NT2/D1 (cell line): ENCODE measurements around the gene RSPO1.

Source experiments
- SUZ12 ChIP-seq: IDR thresholded peaks from 2 replicates; pipeline ENCODE4 v1.6.1; 2011; ENCODE audit not compliant: insufficient read length, insufficient read depth; ENCODE audit errors: extremely low read depth
- YY1 ChIP-seq: IDR thresholded peaks from 2 replicates; pipeline ENCODE4 v1.6.1; 2011; ENCODE audit not compliant: insufficient read length, insufficient read depth
- ZNF274 ChIP-seq: IDR thresholded peaks from 2 replicates; pipeline ENCODE4 v1.6.1; 2011; ENCODE audit warnings: mild to moderate bottlenecking, low read depth, low read length

- TF ChIP-seq ZNF274 (no peak), YY1 (no peak), SUZ12 (no peak)
Measured at GRCh38 chr1:37630426-37631028, 4.2 kb downstream of the RSPO1 start.
